ENCODE measurements around the gene INHBE.

The INHBE gene

GRCh38 chr12:57465747-57466505, 10.8 kb downstream of the INHBE start:
- TF ChIP-seq ZFP30 (CRISPR knock-in tag; IDR thresholded peaks at IDR 0.05): no peak
- no peak for TF ChIP-seq ZNF70 (CRISPR knock-in tag; IDR thresholded peaks at IDR 0.05)
- no peak for TF ChIP-seq ARNTL (CRISPR knock-in tag; IDR thresholded peaks at IDR 0.05; ENCODE audit: borderline replicate concordance, low read depth)
- no peak for TF ChIP-seq ZNF8 (CRISPR knock-in tag; IDR thresholded peaks at IDR 0.05)
- no peak for TF ChIP-seq GLIS3 (CRISPR knock-in tag; IDR thresholded peaks at IDR 0.05)
- no peak for ATAC-seq

GRCh38 chr12:57467212-57467874, 12.2 kb downstream of the INHBE start:
- no peak for TF ChIP-seq POU6F1 (CRISPR knock-in tag; IDR thresholded peaks at IDR 0.05; ENCODE audit: borderline replicate concordance, low read depth)
- no peak for TF ChIP-seq ZNF565 (CRISPR knock-in tag; conservative IDR thresholded peaks at IDR 0.05; ENCODE audit: low read depth)
- TF ChIP-seq CSDC2 (CRISPR knock-in tag; IDR thresholded peaks at IDR 0.05): no peak
- no peak for TF ChIP-seq PPARA (CRISPR knock-in tag; IDR thresholded peaks at IDR 0.05; ENCODE audit: borderline replicate concordance)
- no peak for TF ChIP-seq TSHZ2 (CRISPR knock-in tag; IDR thresholded peaks at IDR 0.05)
- TF ChIP-seq ZNF70 (CRISPR knock-in tag; IDR thresholded peaks at IDR 0.05): no peak
- TF ChIP-seq ESRRG (CRISPR knock-in tag; IDR thresholded peaks at IDR 0.05): no peak
- TF ChIP-seq OSR1 (CRISPR knock-in tag; IDR thresholded peaks at IDR 0.05): no peak
- no peak for TF ChIP-seq SNAI2 (CRISPR knock-in tag; IDR thresholded peaks at IDR 0.05)
- TF ChIP-seq ZNF8 (CRISPR knock-in tag; IDR thresholded peaks at IDR 0.05): no peak
- TF ChIP-seq CSRNP3 (CRISPR knock-in tag; IDR thresholded peaks at IDR 0.05): no peak
- ATAC-seq: no peak

GRCh38 chr12:57467915-57468314, 12.8 kb downstream of the INHBE start:
- ATAC-seq: no peak
- no peak for TF ChIP-seq PPARA (CRISPR knock-in tag; IDR thresholded peaks at IDR 0.05; ENCODE audit: borderline replicate concordance)
- no peak for TF ChIP-seq ESRRG (CRISPR knock-in tag; IDR thresholded peaks at IDR 0.05)
- TF ChIP-seq CREB5 (CRISPR knock-in tag; IDR thresholded peaks at IDR 0.05; ENCODE audit: low read depth): no peak
- no peak for TF ChIP-seq OSR1 (CRISPR knock-in tag; IDR thresholded peaks at IDR 0.05)
- no peak for TF ChIP-seq PATZ1 (CRISPR knock-in tag; IDR thresholded peaks at IDR 0.05; ENCODE audit: borderline replicate concordance)
- no peak for TF ChIP-seq SNAI2 (CRISPR knock-in tag; IDR thresholded peaks at IDR 0.05)
- TF ChIP-seq TOX (CRISPR knock-in tag; IDR thresholded peaks at IDR 0.05; ENCODE audit: borderline replicate concordance): no peak
- TF ChIP-seq CSDC2 (CRISPR knock-in tag; IDR thresholded peaks at IDR 0.05): no peak
- TF ChIP-seq CSRNP3 (CRISPR knock-in tag; IDR thresholded peaks at IDR 0.05): no peak
- TF ChIP-seq TCF4 (CRISPR knock-in tag; IDR thresholded peaks at IDR 0.05; ENCODE audit: borderline replicate concordance): no peak
- no peak for TF ChIP-seq POU6F1 (CRISPR knock-in tag; IDR thresholded peaks at IDR 0.05; ENCODE audit: borderline replicate concordance, low read depth)
- TF ChIP-seq BACH2 (CRISPR knock-in tag; IDR thresholded peaks at IDR 0.05; ENCODE audit: borderline replicate concordance): no peak
- TF ChIP-seq ZC3H10 (CRISPR knock-in tag; IDR thresholded peaks at IDR 0.05): no peak
- TF ChIP-seq ARNTL (CRISPR knock-in tag; IDR thresholded peaks at IDR 0.05; ENCODE audit: borderline replicate concordance, low read depth): no peak
- TF ChIP-seq RARB (CRISPR knock-in tag; IDR thresholded peaks at IDR 0.05): no peak
- no peak for TF ChIP-seq ISL1 (CRISPR knock-in tag; IDR thresholded peaks at IDR 0.05)
- TF ChIP-seq ZFP3 (CRISPR knock-in tag; IDR thresholded peaks at IDR 0.05): no peak
- no peak for TF ChIP-seq ZNF565 (CRISPR knock-in tag; conservative IDR thresholded peaks at IDR 0.05; ENCODE audit: low read depth)
- TF ChIP-seq ZNF70 (CRISPR knock-in tag; IDR thresholded peaks at IDR 0.05): no peak

Data from SK-N-SH treated with all-trans-retinoic acid at 6 μM for 48 hours (cell line).